ENCODE data around the gene BCL2L12.

DNA sequence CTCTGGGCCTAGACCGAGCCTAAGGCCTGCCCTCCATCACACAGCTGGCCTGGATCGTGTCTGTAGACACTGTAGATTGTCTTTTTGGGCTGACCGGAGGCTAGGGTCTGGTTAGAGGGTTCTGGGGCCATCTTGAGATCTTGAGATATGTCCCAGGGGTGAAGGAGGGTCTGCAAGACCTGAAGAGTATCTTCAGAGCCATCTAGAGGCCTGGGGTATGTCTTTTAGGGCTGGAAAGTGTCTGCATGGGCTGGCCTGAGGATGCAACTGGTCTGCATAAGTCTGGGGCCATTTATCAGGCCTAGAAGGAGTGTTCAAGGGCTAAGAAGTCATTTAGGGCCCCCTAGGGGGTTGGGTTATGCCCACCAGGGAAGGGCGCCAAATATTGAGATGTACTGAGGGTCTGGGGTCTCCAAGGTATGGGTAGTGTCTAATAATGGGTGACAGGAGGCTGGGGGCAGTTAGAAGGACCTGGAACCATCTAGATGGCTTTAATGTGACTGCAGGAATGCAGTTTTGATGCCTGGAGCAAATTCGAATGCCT lies 23.2 kb upstream of the BCL2L12 start:
- TF ChIP-seq EZH2 (IDR thresholded peaks at IDR 0.05) (no peak), POLR2AphosphoS5 (IDR thresholded peaks at IDR 0.05; ENCODE audit: borderline replicate concordance, low read depth, low read length) (no peak), FOXP2 (optimal IDR thresholded peaks at IDR 0.05; ENCODE audit: control extremely low read depth, extremely low read length, insufficient read depth) (no peak)

Data from SK-N-MC (cell line).